Hepatocyte (in vitro differentiated cells): ENCODE measurements around the gene GNAT2. TPM values are rescaled to one million over a fixed set of nuclear protein-coding genes. Genes with fewer than 3 reads are reported as not detected.

Source experiments
- DNase-seq: peaks from one replicate; pipeline ENCODE4 v3.0.0-alpha.2; 2016; ENCODE audit warnings: low spot score
- H2AFZ ChIP-seq: fragments of 200-600 bp; sonication (generic); 2 replicates; pipeline ENCODE4 v1.6.0; 2016; ENCODE audit warnings: antibody characterized with exemption, mild to moderate bottlenecking
- H3K27ac ChIP-seq: fragments of 200-600 bp; sonication (generic); 2 replicates; pipeline ENCODE4 v1.5.1; 2016; ENCODE audit warnings: mild to moderate bottlenecking
- H3K27me3 ChIP-seq: fragments of 200-600 bp; sonication (generic); 2 replicates; pipeline ENCODE4 v1.6.1; 2016
- H3K36me3 ChIP-seq: fragments of 200-600 bp; sonication (generic); replicated peaks from 2 replicates; pipeline ENCODE4 v1.5.1; 2016; ENCODE audit warnings: low read depth; ENCODE audit not compliant: insufficient read depth
- H3K4me1 ChIP-seq: fragments of 200-600 bp; sonication (generic); 2 replicates; pipeline ENCODE4 v1.5.1; 2016; ENCODE audit warnings: mild to moderate bottlenecking, moderate library complexity; ENCODE audit not compliant: insufficient read depth
- H3K4me2 ChIP-seq: fragments of 200-600 bp; sonication (generic); 2 replicates; pipeline ENCODE4 v1.6.0; 2016
- H3K4me3 ChIP-seq: fragments of 200-600 bp; sonication (generic); 2 replicates; pipeline ENCODE4 v1.5.1; 2016; ENCODE audit warnings: mild to moderate bottlenecking
- H3K79me2 ChIP-seq: fragments of 200-600 bp; sonication (generic); 2 replicates; pipeline ENCODE4 v1.6.0; 2017; ENCODE audit warnings: mild to moderate bottlenecking
- H3K9me2 ChIP-seq: fragments of 200-600 bp; sonication (generic); replicated peaks from 2 replicates; pipeline ENCODE4 v1.6.0; 2017; ENCODE audit warnings: mild to moderate bottlenecking; ENCODE audit not compliant: insufficient read depth
- H3K9me3 ChIP-seq: fragments of 200-600 bp; sonication (generic); 2 replicates; pipeline ENCODE4 v1.5.1; 2016; ENCODE audit warnings: low read depth, mild to moderate bottlenecking
- H4K20me1 ChIP-seq: fragments of 200-600 bp; sonication (generic); 2 replicates; pipeline ENCODE4 v1.6.0; 2016; ENCODE audit warnings: mild to moderate bottlenecking; ENCODE audit not compliant: insufficient read depth, poor library complexity, severe bottlenecking
- EZH2 ChIP-seq: fragments of 200-600 bp; sonication (generic); IDR thresholded peaks from 2 replicates; pipeline ENCODE4 v1.6.1; 2016; ENCODE audit warnings: antibody characterized with exemption, mild to moderate bottlenecking, borderline replicate concordance
- EZH2phosphoT487 ChIP-seq: fragments of 200-600 bp; sonication (generic); IDR thresholded peaks from one replicate; pipeline ENCODE4 v1.6.1; 2018; ENCODE audit warnings: antibody characterized with exemption, mild to moderate bottlenecking, low read depth, moderate library complexity; ENCODE audit not compliant: unreplicated experiment, severe bottlenecking
- WGBS: methylation state at CpG from one replicate; pipeline ENCODE4 v1.1.6; 2016; ENCODE audit warnings: low lambda C conversion rate; ENCODE audit errors: missing lambda C conversion rate; 5-methylcytosine and 5-hydroxymethylcytosine counted together
- polyA plus RNA-seq: library from polyadenylated mRNA; unstranded; fragments of >200 nt; fragmentation: Nextera tagmentation; extraction: Ambion mirVana; gene quantifications from 2 replicates; pipeline ENCODE4 v1.2.1, GENCODE V29; 2016
- total RNA-seq: library from RNA; depleted of rRNA; stranded (reverse); fragments of >200 nt; gene quantifications from 2 replicates; pipeline ENCODE4 v1.2.3, GENCODE V29; 2014
- TF ChIP-seq, protein P1 (sequence below): fragments of 200-600 bp; sonication (generic); IDR thresholded peaks from 2 replicates; pipeline ENCODE4 v1.5.1; 2016; ENCODE audit warnings: antibody characterized with exemption, mild to moderate bottlenecking; ENCODE audit not compliant: poor library complexity

GNAT2 gene
- total RNA-seq = 0.96 TPM in 1 of 2 replicates, not detected in the other
- 0.18 and 0.19 TPM in 2 replicates for polyA plus RNA-seq

DNA sequence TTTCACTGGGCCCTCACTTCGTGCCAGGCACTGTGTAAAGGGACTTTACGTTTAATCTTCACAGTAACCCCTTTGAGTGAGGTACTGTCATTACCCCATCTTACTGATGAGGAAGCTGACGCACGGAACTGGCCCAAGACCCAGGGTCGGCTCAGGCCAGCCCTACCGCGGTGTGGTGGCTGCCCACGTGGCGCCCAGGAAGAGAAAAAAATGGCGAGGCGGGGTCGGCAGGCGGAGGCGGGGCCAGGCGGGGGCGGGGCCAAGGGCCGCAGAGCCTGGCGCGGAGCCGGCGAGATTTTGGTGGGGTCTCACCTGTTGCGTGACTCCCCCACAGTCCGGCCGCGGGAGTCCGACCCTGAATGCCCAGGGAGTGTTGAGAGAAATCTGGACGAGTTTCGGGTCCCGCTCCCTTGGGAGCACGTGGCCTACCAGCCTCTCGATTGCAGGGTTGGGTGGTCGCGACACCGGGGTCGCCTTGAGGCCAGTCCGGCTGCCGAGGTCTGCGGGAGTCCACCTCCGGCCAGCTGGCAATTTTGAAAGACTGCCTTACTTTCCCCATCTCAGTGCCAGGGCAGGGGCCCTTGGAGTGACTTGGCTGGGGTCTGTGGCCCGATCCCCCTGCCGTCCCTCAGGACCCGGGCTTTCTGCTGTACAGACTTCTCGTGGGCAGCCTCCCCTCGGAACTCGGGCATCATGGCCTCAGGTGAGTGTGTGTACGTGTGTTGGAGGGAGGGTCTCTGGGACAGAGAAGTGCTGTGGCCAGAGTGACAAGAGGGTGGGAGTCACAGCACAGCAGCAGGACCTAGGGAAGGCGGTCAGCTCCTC is at the start of gene GNAT2, which contains the start of gene AMPD2:
TSS of gene GNAT2 (minus strand) at position 41 of the 825 bp plus-strand sequence. CDS start 6,746 bp downstream, outside the sequence.
TSS of gene AMPD2 (plus strand) at position 262 of the 825 bp plus-strand sequence. CDS start 1,339 bp downstream, outside the sequence.
- Histone ChIP-seq H3K4me2 (peak within 1 kb of the TSS; percentile 93), H3K4me1 (peaks cover 29% of the 10 kb centered on the region), H3K27ac (peak within 1 kb of the TSS; percentile 89), H3K27me3 (no peaks in the 10 kb centered on the region), H4K20me1 (peaks cover 36% of the 10 kb centered on the region), H3K9me3 (no peaks in the 10 kb centered on the region), H2AFZ (peak within 1 kb of the TSS; percentile 82), H3K79me2 (peaks cover 53% of the 10 kb centered on the region), H3K36me3 (no peaks in the 10 kb centered on the region), H3K9me2 (no peaks in the 10 kb centered on the region), H3K4me3 (peak within 1 kb of the TSS; percentile 76)
- 1% methylated on average over 43 of the region's 47 CpGs for WGBS
- no peak for TF ChIP-seq EZH2
- TF ChIP-seq EZH2phosphoT487 = no peak
- TF ChIP-seq, protein P1, sequence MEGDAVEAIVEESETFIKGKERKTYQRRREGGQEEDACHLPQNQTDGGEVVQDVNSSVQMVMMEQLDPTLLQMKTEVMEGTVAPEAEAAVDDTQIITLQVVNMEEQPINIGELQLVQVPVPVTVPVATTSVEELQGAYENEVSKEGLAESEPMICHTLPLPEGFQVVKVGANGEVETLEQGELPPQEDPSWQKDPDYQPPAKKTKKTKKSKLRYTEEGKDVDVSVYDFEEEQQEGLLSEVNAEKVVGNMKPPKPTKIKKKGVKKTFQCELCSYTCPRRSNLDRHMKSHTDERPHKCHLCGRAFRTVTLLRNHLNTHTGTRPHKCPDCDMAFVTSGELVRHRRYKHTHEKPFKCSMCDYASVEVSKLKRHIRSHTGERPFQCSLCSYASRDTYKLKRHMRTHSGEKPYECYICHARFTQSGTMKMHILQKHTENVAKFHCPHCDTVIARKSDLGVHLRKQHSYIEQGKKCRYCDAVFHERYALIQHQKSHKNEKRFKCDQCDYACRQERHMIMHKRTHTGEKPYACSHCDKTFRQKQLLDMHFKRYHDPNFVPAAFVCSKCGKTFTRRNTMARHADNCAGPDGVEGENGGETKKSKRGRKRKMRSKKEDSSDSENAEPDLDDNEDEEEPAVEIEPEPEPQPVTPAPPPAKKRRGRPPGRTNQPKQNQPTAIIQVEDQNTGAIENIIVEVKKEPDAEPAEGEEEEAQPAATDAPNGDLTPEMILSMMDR = no peak
- peak; percentile 90 for DNase-seq

GRCh38 chr1:109668123-109668775 is 48.8 kb upstream of the GNAT2 start:
- DNase-seq = no peak
- 23% methylated on average over 10 of the region's 26 CpGs for WGBS
- Histone ChIP-seq H3K79me2 (no peaks in the 10 kb centered on the region), H3K27ac (peak overlapping the region; percentile 27), H2AFZ (peak overlapping the region; percentile 54), H3K4me1 (peaks cover 4% of the 10 kb centered on the region), H3K27me3 (no peaks in the 10 kb centered on the region), H3K4me2 (peak overlapping the region; percentile 70), H3K9me2 (no peaks in the 10 kb centered on the region), H3K4me3 (peak overlapping the region; percentile 43), H3K36me3 (no peaks in the 10 kb centered on the region), H3K9me3 (no peaks in the 10 kb centered on the region), H4K20me1 (no peaks in the 10 kb centered on the region)
- TF ChIP-seq EZH2 (no peak), EZH2phosphoT487 (no peak)
- TF ChIP-seq, protein P1 = no peak

GRCh38 chr1:109667452-109668122 is 48.2 kb upstream of the GNAT2 start, which contains the start of gene GSTM2:
TSS of gene GSTM2 (plus strand) at chr1:109668057. CDS start at chr1:109668116, 59 bp downstream.
- H3K27me3 ChIP-seq = no peaks in the 10 kb centered on the region
- H4K20me1 ChIP-seq = no peaks in the 10 kb centered on the region
- no peaks in the 10 kb centered on the region for H3K79me2 ChIP-seq
- H3K36me3 ChIP-seq = no peaks in the 10 kb centered on the region
- 14% methylated on average over 20 of the region's 22 CpGs for WGBS
- peak within 1 kb of the TSS; percentile 43 for H3K4me3 ChIP-seq
- DNase-seq = peak; percentile 94
- H2AFZ ChIP-seq = peak within 1 kb of the TSS; percentile 54
- peak within 1 kb of the TSS; percentile 29 for H3K27ac ChIP-seq
- peak within 1 kb of the TSS; percentile 70 for H3K4me2 ChIP-seq
- no peaks in the 10 kb centered on the region for H3K9me2 ChIP-seq
- H3K9me3 ChIP-seq = no peaks in the 10 kb centered on the region
- TF ChIP-seq EZH2 (no peak), EZH2phosphoT487 (no peak)
- TF ChIP-seq, protein P1 = no peak
- peaks cover 4% of the 10 kb centered on the region for H3K4me1 ChIP-seq
